Measurements from ENCODE around the gene IFI30.

DNA sequence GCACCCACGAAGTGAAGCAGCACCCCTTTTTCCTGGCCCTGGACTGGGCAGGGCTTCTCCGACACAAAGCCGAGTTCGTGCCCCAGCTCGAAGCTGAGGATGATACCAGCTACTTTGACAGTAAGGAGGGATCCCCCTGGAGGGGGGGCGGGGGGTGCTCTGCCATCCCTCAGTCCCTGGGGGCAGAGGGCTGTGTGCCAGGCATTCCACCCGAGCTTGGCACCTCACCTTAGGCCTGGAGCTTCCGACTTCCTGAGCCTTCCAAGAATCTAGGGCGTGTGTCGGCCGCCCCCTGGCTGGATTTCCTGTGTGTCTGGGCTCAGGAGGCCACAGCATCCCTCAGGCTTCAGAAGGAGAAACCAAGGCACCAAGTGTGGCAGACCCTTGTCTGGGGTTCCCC lies 36.4 kb upstream of the IFI30 start:
- TF ChIP-seq, protein P1, sequence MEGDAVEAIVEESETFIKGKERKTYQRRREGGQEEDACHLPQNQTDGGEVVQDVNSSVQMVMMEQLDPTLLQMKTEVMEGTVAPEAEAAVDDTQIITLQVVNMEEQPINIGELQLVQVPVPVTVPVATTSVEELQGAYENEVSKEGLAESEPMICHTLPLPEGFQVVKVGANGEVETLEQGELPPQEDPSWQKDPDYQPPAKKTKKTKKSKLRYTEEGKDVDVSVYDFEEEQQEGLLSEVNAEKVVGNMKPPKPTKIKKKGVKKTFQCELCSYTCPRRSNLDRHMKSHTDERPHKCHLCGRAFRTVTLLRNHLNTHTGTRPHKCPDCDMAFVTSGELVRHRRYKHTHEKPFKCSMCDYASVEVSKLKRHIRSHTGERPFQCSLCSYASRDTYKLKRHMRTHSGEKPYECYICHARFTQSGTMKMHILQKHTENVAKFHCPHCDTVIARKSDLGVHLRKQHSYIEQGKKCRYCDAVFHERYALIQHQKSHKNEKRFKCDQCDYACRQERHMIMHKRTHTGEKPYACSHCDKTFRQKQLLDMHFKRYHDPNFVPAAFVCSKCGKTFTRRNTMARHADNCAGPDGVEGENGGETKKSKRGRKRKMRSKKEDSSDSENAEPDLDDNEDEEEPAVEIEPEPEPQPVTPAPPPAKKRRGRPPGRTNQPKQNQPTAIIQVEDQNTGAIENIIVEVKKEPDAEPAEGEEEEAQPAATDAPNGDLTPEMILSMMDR (IDR thresholded peaks at IDR 0.05): no peak
- TF ChIP-seq POLR2A (IDR thresholded peaks at IDR 0.05) (no peak), EP300 (IDR thresholded peaks at IDR 0.05; ENCODE audit: low read depth) (no peak)
